Measurements from ENCODE around the gene SNED1.

The SNED1 gene

DNA sequence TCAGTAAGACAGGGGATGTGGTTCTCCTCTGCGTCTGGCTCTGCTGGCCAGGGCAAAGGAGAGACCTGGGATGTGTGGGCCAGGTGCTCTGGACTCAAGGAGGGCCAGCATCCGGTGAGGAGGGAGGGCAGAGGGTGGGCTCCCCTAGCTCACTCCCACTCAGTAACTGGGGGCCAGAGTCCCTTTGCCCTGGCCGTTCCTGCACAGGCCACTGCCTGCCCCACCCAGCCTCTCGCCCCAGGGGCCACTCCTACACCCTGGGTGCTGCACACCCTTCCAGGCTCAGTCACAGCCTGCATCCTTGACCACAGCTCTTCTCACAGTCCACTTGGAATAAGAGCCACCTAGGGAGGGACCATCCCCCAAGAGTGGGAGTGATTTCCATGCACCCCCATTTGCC, 41.0 kb downstream of the SNED1 start:
- no peak overlapping the region for H3K56ac ChIP-seq (ENCODE audit: low read length)
- H2AK5ac ChIP-seq (ENCODE audit: low read length): no peak overlapping the region
- H3K9ac ChIP-seq (ENCODE audit: low read length): no peak overlapping the region
- H3K27ac ChIP-seq (ENCODE audit: low read depth, low read length): no peak overlapping the region
- no CpG with 5 or more reads among the region's 4 CpGs for WGBS (ENCODE audit: extremely low coverage, insufficient coverage, low lambda C conversion rate)
- H3K79me1 ChIP-seq (ENCODE audit: low read length): no peaks in the 10 kb centered on the region
- H3K36me3 ChIP-seq (ENCODE audit: control insufficient read depth, insufficient read depth, low read length): no peaks in the 10 kb centered on the region
- no peak for DNase-seq
- no peak overlapping the region for H2BK5ac ChIP-seq (ENCODE audit: low read length)
- no peak overlapping the region for H2BK120ac ChIP-seq (ENCODE audit: low read depth, low read length)
- no peak overlapping the region for H2BK15ac ChIP-seq (replicated peaks; ENCODE audit: low read depth)
- H3K4ac ChIP-seq (ENCODE audit: low read depth, low read length): no peak overlapping the region
- no peak overlapping the region for H3K4me3 ChIP-seq (ENCODE audit: low read length)
- H3K27me3 ChIP-seq (ENCODE audit: insufficient read depth, low read length, poor library complexity): no peaks in the 10 kb centered on the region
- H3K79me2 ChIP-seq (ENCODE audit: control insufficient read depth, insufficient read depth, low read length): no peaks in the 10 kb centered on the region
- no peak overlapping the region for H3K4me2 ChIP-seq (ENCODE audit: low read length)
- no peaks in the 10 kb centered on the region for H3K4me1 ChIP-seq (ENCODE audit: control insufficient read depth, low read depth, low read length)
- no peak overlapping the region for H3K23ac ChIP-seq (ENCODE audit: low read length)
- no peak overlapping the region for H3K18ac ChIP-seq (ENCODE audit: low read length)
- H4K5ac ChIP-seq (ENCODE audit: low read length): no peak overlapping the region
- H4K8ac ChIP-seq (ENCODE audit: low read depth, low read length): no peak overlapping the region

GRCh38 chr2:241040081-241040803, 41.8 kb downstream of the SNED1 start:
- Histone ChIP-seq H3K23ac (ENCODE audit: low read length) (no peak overlapping the region), H2AK5ac (ENCODE audit: low read length) (no peak overlapping the region), H3K4ac (ENCODE audit: low read depth, low read length) (no peak overlapping the region), H3K27ac (ENCODE audit: low read depth, low read length) (no peak overlapping the region), H3K9ac (ENCODE audit: low read length) (no peak overlapping the region), H3K4me1 (ENCODE audit: control insufficient read depth, low read depth, low read length) (no peaks in the 10 kb centered on the region), H2BK15ac (replicated peaks; ENCODE audit: low read depth) (no peak overlapping the region), H2BK5ac (ENCODE audit: low read length) (no peak overlapping the region), H3K27me3 (ENCODE audit: insufficient read depth, low read length, poor library complexity) (no peaks in the 10 kb centered on the region), H4K8ac (ENCODE audit: low read depth, low read length) (no peak overlapping the region), H3K79me1 (ENCODE audit: low read length) (no peaks in the 10 kb centered on the region), H3K36me3 (ENCODE audit: control insufficient read depth, insufficient read depth, low read length) (no peaks in the 10 kb centered on the region), H3K4me3 (ENCODE audit: low read length) (no peak overlapping the region), H4K5ac (ENCODE audit: low read length) (no peak overlapping the region), H3K18ac (ENCODE audit: low read length) (no peak overlapping the region), H3K79me2 (ENCODE audit: control insufficient read depth, insufficient read depth, low read length) (no peaks in the 10 kb centered on the region), H2BK120ac (ENCODE audit: low read depth, low read length) (no peak overlapping the region), H3K56ac (ENCODE audit: low read length) (no peak overlapping the region), H3K4me2 (ENCODE audit: low read length) (no peak overlapping the region)
- no peak for DNase-seq
- no CpG with 5 or more reads among the region's 13 CpGs for WGBS (ENCODE audit: extremely low coverage, insufficient coverage, low lambda C conversion rate)

- Histone ChIP-seq H4K5ac (ENCODE audit: low read length) (no peak overlapping the region), H3K27me3 (ENCODE audit: insufficient read depth, low read length, poor library complexity) (no peaks in the 10 kb centered on the region), H3K18ac (ENCODE audit: low read length) (no peak overlapping the region), H4K8ac (ENCODE audit: low read depth, low read length) (no peak overlapping the region), H3K4me2 (ENCODE audit: low read length) (no peak overlapping the region), H3K27ac (ENCODE audit: low read depth, low read length) (no peak overlapping the region), H3K79me2 (ENCODE audit: control insufficient read depth, insufficient read depth, low read length) (no peaks in the 10 kb centered on the region), H3K23ac (ENCODE audit: low read length) (no peak overlapping the region), H3K4ac (ENCODE audit: low read depth, low read length) (no peak overlapping the region), H3K9ac (ENCODE audit: low read length) (no peak overlapping the region), H3K56ac (ENCODE audit: low read length) (no peak overlapping the region), H3K4me1 (ENCODE audit: control insufficient read depth, low read depth, low read length) (no peaks in the 10 kb centered on the region), H2BK120ac (ENCODE audit: low read depth, low read length) (no peak overlapping the region), H3K36me3 (ENCODE audit: control insufficient read depth, insufficient read depth, low read length) (no peaks in the 10 kb centered on the region), H2BK15ac (replicated peaks; ENCODE audit: low read depth) (no peak overlapping the region), H2BK5ac (ENCODE audit: low read length) (no peak overlapping the region), H2AK5ac (ENCODE audit: low read length) (no peak overlapping the region), H3K4me3 (ENCODE audit: low read length) (no peak overlapping the region), H3K79me1 (ENCODE audit: low read length) (no peaks in the 10 kb centered on the region)
- no peak for DNase-seq
- no CpG with 5 or more reads among the region's 5 CpGs for WGBS (ENCODE audit: extremely low coverage, insufficient coverage, low lambda C conversion rate)
These were observed 43.3 kb downstream of the SNED1 start for GRCh38 chr2:241041589-241042158.

- no peaks in the 10 kb centered on the region for H3K27me3 ChIP-seq (ENCODE audit: insufficient read depth, low read length, poor library complexity)
- no peak overlapping the region for H3K4me2 ChIP-seq (ENCODE audit: low read length)
- no peaks in the 10 kb centered on the region for H3K79me2 ChIP-seq (ENCODE audit: control insufficient read depth, insufficient read depth, low read length)
- H3K79me1 ChIP-seq (ENCODE audit: low read length): no peaks in the 10 kb centered on the region
- no peak overlapping the region for H3K9ac ChIP-seq (ENCODE audit: low read length)
- H3K4ac ChIP-seq (ENCODE audit: low read depth, low read length): no peak overlapping the region
- no peak for DNase-seq
- H4K8ac ChIP-seq (ENCODE audit: low read depth, low read length): no peak overlapping the region
- no peaks in the 10 kb centered on the region for H3K36me3 ChIP-seq (ENCODE audit: control insufficient read depth, insufficient read depth, low read length)
- H2AK5ac ChIP-seq (ENCODE audit: low read length): no peak overlapping the region
- H3K4me3 ChIP-seq (ENCODE audit: low read length): no peak overlapping the region
- H3K27ac ChIP-seq (ENCODE audit: low read depth, low read length): no peak overlapping the region
- H2BK5ac ChIP-seq (ENCODE audit: low read length): no peak overlapping the region
- H3K18ac ChIP-seq (ENCODE audit: low read length): no peak overlapping the region
- no peaks in the 10 kb centered on the region for H3K4me1 ChIP-seq (ENCODE audit: control insufficient read depth, low read depth, low read length)
- no peak overlapping the region for H3K23ac ChIP-seq (ENCODE audit: low read length)
- no peak overlapping the region for H2BK15ac ChIP-seq (replicated peaks; ENCODE audit: low read depth)
- no peak overlapping the region for H3K56ac ChIP-seq (ENCODE audit: low read length)
- H4K5ac ChIP-seq (ENCODE audit: low read length): no peak overlapping the region
- no peak overlapping the region for H2BK120ac ChIP-seq (ENCODE audit: low read depth, low read length)
These were observed 45.2 kb downstream of the SNED1 start for GRCh38 chr2:241043581-241043980.

DNA sequence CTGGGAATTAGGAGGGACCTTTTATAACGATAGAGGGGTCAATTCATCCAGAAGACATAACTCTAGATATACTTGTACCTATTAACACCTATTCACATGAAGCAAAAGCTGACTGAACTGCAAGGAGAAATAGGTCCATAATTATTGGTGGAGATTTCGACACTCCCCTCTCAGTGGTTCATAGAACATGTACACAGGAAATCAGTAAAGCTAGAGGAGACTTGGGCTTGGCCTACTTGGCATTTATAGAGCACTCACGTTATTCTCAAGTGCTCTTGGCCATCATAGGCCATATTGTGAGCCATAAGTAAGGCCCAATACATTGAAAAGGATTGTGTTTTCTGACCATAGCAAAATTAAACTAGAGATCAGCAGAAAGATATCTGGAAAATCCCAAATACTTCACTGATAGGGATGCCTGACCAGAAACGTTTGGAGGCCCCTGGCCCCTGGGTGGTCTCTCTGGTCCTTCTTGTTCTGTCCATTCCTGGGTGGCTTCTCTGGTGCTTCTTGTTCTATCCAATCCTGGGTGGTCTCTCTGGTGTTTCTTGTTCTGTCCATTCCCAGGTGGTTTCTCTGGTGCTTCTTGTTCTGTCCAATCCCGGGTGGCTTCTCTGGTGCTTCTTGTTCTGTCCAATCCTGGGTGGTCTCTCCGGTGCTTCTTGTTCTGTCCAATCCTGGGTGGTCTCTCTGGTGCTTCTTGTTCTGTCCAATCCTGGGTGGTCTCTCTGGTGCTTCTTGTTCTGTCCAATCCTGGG, 49.0 kb downstream of the SNED1 start:
- Histone ChIP-seq H3K56ac (ENCODE audit: low read length) (no peak overlapping the region), H2BK120ac (ENCODE audit: low read depth, low read length) (no peak overlapping the region), H2AK5ac (ENCODE audit: low read length) (no peak overlapping the region), H3K79me2 (ENCODE audit: control insufficient read depth, insufficient read depth, low read length) (no peaks in the 10 kb centered on the region), H3K36me3 (ENCODE audit: control insufficient read depth, insufficient read depth, low read length) (no peaks in the 10 kb centered on the region), H3K27ac (ENCODE audit: low read depth, low read length) (no peak overlapping the region), H3K23ac (ENCODE audit: low read length) (no peak overlapping the region), H3K18ac (ENCODE audit: low read length) (no peak overlapping the region), H3K9ac (ENCODE audit: low read length) (no peak overlapping the region), H3K4me3 (ENCODE audit: low read length) (no peak overlapping the region), H4K5ac (ENCODE audit: low read length) (no peak overlapping the region), H3K4me2 (ENCODE audit: low read length) (no peak overlapping the region), H3K4me1 (ENCODE audit: control insufficient read depth, low read depth, low read length) (no peaks in the 10 kb centered on the region), H3K4ac (ENCODE audit: low read depth, low read length) (no peak overlapping the region), H2BK15ac (replicated peaks; ENCODE audit: low read depth) (no peak overlapping the region), H4K8ac (ENCODE audit: low read depth, low read length) (no peak overlapping the region), H3K79me1 (ENCODE audit: low read length) (no peaks in the 10 kb centered on the region), H3K27me3 (ENCODE audit: insufficient read depth, low read length, poor library complexity) (no peaks in the 10 kb centered on the region), H2BK5ac (ENCODE audit: low read length) (no peak overlapping the region)
- no CpG with 5 or more reads among the region's 6 CpGs for WGBS (ENCODE audit: extremely low coverage, insufficient coverage, low lambda C conversion rate)
- no peak for DNase-seq
